ENCODE data around the gene CTBP2. TPM values are rescaled to one million over a fixed set of nuclear protein-coding genes. Genes with fewer than 3 reads are reported as not detected.

CTBP2 gene
- total RNA-seq, 4 donors from 2014 or later = 41.8 to 55.9 (median 47.1) TPM

DNA sequence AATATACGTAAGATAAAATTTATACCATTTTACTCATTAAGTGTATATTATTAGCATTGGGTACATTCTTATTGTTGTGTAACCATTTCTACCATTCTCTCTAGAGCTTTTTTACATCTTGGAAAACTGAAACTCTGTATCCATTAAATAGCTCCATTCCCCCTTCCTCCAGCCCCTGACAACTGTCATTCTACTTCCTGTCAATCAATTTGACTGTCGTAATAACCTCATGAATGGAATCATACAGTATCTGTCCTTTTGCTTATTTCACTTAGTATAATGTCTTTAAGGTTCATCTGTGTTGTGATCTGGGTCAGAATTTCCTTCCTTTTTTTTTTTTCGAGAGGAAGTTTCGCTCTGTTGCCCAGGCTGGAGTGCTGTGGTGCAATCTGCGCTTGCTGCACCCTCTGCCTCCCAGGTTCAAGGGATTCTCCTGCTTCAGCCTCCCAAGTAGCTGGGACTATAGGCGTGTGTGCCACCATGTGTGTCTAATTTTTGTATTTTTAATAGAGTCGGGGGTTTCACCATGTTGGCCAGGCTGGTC is 202.9 kb downstream of the CTBP2 start:
- 77 to 80% methylated on average over 7 of the region's 7 CpGs for WGBS, 2 donors
- H3K4me1 ChIP-seq = peaks cover 0 to 43% (median 3%) of the 10 kb centered on the region in 3 donors

DNA sequence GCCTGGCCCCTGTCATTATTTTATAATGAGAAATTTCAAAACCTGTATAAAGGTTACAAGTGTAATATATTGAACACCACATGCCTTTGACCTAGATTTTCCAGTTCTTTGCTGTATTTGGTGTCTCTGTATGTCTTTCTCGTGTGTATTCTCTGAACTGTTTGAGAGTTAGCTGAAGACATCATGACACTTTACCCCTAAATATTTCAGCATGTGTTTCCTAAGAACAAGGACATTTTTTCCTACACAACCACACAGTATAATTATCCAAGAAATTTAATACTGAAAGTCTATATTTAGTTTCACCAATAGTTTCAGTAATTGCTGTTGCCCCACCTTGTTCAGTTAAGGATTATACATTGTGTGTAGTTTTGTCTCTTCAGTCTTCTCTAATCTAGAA is 203.6 kb downstream of the CTBP2 start:
- Histone ChIP-seq H3K4me1 (peaks cover 0 to 40% (median 3%) of the 10 kb centered on the region in 3 donors), H3K27me3 (no peaks in the 10 kb centered on the region), H3K27ac (no peak overlapping the region), H3K9me3 (no peaks in the 10 kb centered on the region), H3K4me3 (no peak overlapping the region), H3K36me3 (peaks cover 0 to 14% (median 0%) of the 10 kb centered on the region in 3 donors)
- no peak for TF ChIP-seq POLR2A (IDR thresholded peaks at IDR 0.05)
- TF ChIP-seq, protein P1, sequence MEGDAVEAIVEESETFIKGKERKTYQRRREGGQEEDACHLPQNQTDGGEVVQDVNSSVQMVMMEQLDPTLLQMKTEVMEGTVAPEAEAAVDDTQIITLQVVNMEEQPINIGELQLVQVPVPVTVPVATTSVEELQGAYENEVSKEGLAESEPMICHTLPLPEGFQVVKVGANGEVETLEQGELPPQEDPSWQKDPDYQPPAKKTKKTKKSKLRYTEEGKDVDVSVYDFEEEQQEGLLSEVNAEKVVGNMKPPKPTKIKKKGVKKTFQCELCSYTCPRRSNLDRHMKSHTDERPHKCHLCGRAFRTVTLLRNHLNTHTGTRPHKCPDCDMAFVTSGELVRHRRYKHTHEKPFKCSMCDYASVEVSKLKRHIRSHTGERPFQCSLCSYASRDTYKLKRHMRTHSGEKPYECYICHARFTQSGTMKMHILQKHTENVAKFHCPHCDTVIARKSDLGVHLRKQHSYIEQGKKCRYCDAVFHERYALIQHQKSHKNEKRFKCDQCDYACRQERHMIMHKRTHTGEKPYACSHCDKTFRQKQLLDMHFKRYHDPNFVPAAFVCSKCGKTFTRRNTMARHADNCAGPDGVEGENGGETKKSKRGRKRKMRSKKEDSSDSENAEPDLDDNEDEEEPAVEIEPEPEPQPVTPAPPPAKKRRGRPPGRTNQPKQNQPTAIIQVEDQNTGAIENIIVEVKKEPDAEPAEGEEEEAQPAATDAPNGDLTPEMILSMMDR (IDR thresholded peaks at IDR 0.05) = no peak
- DNase-seq = no peak
- 71 to 74% methylated on average over 1 of the region's 1 CpG for WGBS, 2 donors
- intact Hi-C loops (cut with DNase I) = no loop called here

More for the DNA sequence above, 202.9 kb downstream of the CTBP2 start:
- Histone ChIP-seq H3K27me3 (no peaks in the 10 kb centered on the region), H3K27ac (no peak overlapping the region), H3K4me3 (no peak overlapping the region), H3K9me3 (no peaks in the 10 kb centered on the region), H3K36me3 (peaks cover 0 to 14% (median 0%) of the 10 kb centered on the region in 3 donors)
- no peak for TF ChIP-seq POLR2A (IDR thresholded peaks at IDR 0.05)
- TF ChIP-seq, protein P1 (IDR thresholded peaks at IDR 0.05) = no peak
- DNase-seq = no peak
- intact Hi-C loops (cut with DNase I) = no loop called here

DNA sequence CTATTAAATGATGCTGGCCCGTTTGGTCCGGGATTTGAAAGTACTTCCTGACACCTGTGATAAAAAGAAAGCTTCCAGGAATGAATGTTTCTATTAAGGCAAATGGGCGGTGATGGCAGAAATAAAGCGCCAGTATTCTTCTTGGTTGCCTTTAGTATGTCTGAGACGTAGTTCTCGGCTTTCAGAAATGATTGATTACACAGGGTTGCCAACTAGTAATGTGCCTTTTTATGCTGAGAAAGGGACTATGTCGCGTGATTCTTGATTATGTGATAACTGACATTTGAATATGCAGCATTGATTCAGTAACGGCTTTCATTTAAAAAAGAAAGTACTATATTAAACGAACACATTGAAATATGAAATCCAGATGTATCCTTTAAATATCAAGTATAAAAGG is 204.5 kb downstream of the CTBP2 start:
- WGBS, 2 donors = 63 to 67% methylated on average over 10 of the region's 10 CpGs
- Histone ChIP-seq H3K4me3 (no peak overlapping the region), H3K36me3 (peaks cover 0 to 14% (median 0%) of the 10 kb centered on the region in 3 donors), H3K4me1 (peaks cover 0 to 37% (median 3%) of the 10 kb centered on the region in 3 donors), H3K9me3 (no peaks in the 10 kb centered on the region), H3K27me3 (no peaks in the 10 kb centered on the region), H3K27ac (no peak overlapping the region)
- intact Hi-C loops (cut with DNase I) = no loop called here
- no peak for DNase-seq
- TF ChIP-seq, protein P1 (IDR thresholded peaks at IDR 0.05) = no peak
- no peak for TF ChIP-seq POLR2A (IDR thresholded peaks at IDR 0.05)

DNA sequence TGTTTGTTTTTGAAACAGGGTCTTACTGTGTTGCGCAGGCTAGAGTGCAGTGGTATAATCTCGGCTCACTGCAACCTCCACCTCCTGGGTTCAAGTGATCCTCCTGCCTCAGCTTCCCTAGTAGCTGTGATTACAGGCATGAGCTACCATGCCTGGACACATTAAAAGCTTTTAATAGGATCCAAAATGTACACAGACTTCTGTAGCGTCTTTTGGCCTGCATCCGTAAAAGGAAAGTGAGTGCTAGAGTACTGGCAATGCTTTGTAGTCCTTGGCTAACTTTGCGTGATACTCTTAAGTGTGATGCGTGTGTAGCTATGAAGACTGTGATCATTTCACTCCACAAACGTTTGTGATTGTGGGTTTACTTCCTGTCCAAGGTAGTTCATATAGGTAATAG is 205.1 kb downstream of the CTBP2 start:
- intact Hi-C loops (cut with DNase I) = no loop called here
- Histone ChIP-seq H3K36me3 (peaks cover 0 to 14% (median 0%) of the 10 kb centered on the region in 3 donors), H3K27ac (no peak overlapping the region), H3K27me3 (no peaks in the 10 kb centered on the region), H3K4me3 (no peak overlapping the region), H3K4me1 (peaks cover 0 to 30% (median 3%) of the 10 kb centered on the region in 3 donors), H3K9me3 (no peaks in the 10 kb centered on the region)
- WGBS, 2 donors = 66 to 69% methylated on average over 7 of the region's 7 CpGs
- TF ChIP-seq, protein P1 (IDR thresholded peaks at IDR 0.05) = no peak
- TF ChIP-seq POLR2A (IDR thresholded peaks at IDR 0.05) = no peak
- no peak for DNase-seq

DNA sequence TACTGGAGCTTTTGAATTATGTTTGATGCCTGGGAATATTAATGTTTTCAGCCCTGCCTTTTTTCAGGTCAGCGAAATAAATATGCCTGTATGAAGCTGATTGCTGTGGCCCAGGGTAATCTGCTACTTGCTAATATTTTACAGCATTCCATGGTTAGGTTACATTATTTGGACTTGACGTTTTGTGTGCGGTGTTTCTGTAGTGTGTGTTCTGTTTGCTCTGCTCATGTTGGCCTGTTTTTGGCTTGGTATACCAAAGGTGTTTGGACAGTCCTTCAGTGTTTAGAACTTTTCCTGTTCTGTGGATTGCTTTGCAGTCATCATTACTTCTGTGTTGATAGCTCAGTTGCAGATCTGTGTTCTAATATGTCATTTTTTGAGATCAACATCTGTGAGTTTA is 206.9 kb downstream of the CTBP2 start:
- Histone ChIP-seq H3K27me3 (no peaks in the 10 kb centered on the region), H3K27ac (no peak overlapping the region), H3K4me1 (peaks cover 0 to 30% (median 3%) of the 10 kb centered on the region in 3 donors), H3K36me3 (peaks cover 0 to 24% (median 0%) of the 10 kb centered on the region in 3 donors), H3K4me3 (no peak overlapping the region), H3K9me3 (no peaks in the 10 kb centered on the region)
- TF ChIP-seq POLR2A (IDR thresholded peaks at IDR 0.05) = no peak
- TF ChIP-seq, protein P1 (IDR thresholded peaks at IDR 0.05) = no peak
- intact Hi-C loops (cut with DNase I) = no loop called here
- DNase-seq = no peak
- WGBS, 2 donors = 94 to 95% methylated on average over 3 of the region's 3 CpGs
